ENCODE measurements around the gene METTL8. TPM values are rescaled to one million over a fixed set of nuclear protein-coding genes. Genes with fewer than 3 reads are reported as not detected.

METTL8 gene
- total RNA-seq, 1 donor from 2014 or later, result 33.7 TPM

DNA sequence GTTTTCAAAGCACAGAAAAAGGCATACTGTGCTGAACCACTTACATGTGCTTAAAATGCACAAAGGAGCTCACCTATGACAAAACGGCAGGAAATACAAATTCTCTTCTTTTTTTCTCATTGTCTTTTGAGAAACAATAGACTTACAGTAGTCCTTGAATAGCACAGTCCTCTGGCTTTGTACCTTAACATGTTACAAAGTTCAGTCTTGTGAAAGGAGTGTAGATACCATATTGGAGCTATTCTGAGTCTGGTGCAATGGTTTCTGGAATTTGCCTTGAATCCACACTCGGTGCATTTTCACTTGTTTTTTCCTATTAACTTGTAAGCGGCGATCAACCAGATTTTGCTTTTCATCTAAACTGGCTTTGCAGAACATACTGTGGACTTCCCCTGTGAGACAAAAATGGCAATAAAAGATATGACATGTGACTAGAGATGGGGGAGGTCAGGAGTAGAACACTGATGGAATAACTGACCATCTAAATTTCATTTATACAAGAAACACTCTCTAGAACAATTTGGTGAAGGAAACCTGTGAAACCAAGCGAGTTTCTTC, 109.7 kb downstream of the METTL8 start:
- peaks cover 3% of the 10 kb centered on the region for H3K36me3 ChIP-seq (ENCODE audit: control insufficient read depth, insufficient read depth, low read length)
- DNase-seq (ENCODE audit: low read depth) (no peak), FAIRE-seq (no peak)
- TF ChIP-seq, protein P1, sequence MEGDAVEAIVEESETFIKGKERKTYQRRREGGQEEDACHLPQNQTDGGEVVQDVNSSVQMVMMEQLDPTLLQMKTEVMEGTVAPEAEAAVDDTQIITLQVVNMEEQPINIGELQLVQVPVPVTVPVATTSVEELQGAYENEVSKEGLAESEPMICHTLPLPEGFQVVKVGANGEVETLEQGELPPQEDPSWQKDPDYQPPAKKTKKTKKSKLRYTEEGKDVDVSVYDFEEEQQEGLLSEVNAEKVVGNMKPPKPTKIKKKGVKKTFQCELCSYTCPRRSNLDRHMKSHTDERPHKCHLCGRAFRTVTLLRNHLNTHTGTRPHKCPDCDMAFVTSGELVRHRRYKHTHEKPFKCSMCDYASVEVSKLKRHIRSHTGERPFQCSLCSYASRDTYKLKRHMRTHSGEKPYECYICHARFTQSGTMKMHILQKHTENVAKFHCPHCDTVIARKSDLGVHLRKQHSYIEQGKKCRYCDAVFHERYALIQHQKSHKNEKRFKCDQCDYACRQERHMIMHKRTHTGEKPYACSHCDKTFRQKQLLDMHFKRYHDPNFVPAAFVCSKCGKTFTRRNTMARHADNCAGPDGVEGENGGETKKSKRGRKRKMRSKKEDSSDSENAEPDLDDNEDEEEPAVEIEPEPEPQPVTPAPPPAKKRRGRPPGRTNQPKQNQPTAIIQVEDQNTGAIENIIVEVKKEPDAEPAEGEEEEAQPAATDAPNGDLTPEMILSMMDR (IDR thresholded peaks at IDR 0.05; ENCODE audit: insufficient read depth, low read length, severe bottlenecking), result no peak
- H3K4me3 ChIP-seq (ENCODE audit: low read depth, low read length), result no peak overlapping the region
- no peaks in the 10 kb centered on the region for H3K27me3 ChIP-seq (ENCODE audit: control insufficient read depth, insufficient read depth, low read length)

- Histone ChIP-seq H3K27me3 (ENCODE audit: control insufficient read depth, insufficient read depth, low read length) (no peaks in the 10 kb centered on the region), H3K4me3 (ENCODE audit: low read depth, low read length) (no peak overlapping the region), H3K36me3 (ENCODE audit: control insufficient read depth, insufficient read depth, low read length) (peaks cover 3% of the 10 kb centered on the region)
- TF ChIP-seq, protein P1 (IDR thresholded peaks at IDR 0.05; ENCODE audit: insufficient read depth, low read length, severe bottlenecking), result no peak
- FAIRE-seq (no peak), DNase-seq (ENCODE audit: low read depth) (no peak)
Observed at GRCh38 chr2:171322928-171323327, 110.9 kb downstream of the METTL8 start.

DNA sequence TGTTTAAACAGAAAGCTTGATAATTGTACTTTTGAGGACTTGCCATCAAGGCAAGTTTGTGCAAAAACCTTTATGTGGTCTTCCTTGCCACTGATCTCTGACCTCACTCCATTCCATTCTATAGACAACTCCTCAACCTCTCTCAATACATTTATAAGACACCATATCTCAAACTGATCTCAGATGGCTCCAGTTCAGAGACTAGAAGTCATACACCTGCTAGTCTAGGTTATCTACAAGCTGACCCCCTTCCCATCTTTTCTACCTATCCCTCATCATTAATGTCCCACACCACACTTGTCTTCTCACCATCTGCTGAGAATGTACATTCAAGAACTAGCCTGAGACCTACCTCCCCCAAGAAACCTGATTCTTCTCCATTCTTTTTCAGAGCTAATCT, 113.1 kb downstream of the METTL8 start:
- no peaks in the 10 kb centered on the region for H3K27me3 ChIP-seq (ENCODE audit: control insufficient read depth, insufficient read depth, low read length)
- H3K4me3 ChIP-seq (ENCODE audit: low read depth, low read length), result no peak overlapping the region
- TF ChIP-seq, protein P1 (IDR thresholded peaks at IDR 0.05; ENCODE audit: insufficient read depth, low read length, severe bottlenecking), result no peak
- peaks cover 3% of the 10 kb centered on the region for H3K36me3 ChIP-seq (ENCODE audit: control insufficient read depth, insufficient read depth, low read length)
- no peak for DNase-seq (ENCODE audit: low read depth)
- no peak for FAIRE-seq

DNA sequence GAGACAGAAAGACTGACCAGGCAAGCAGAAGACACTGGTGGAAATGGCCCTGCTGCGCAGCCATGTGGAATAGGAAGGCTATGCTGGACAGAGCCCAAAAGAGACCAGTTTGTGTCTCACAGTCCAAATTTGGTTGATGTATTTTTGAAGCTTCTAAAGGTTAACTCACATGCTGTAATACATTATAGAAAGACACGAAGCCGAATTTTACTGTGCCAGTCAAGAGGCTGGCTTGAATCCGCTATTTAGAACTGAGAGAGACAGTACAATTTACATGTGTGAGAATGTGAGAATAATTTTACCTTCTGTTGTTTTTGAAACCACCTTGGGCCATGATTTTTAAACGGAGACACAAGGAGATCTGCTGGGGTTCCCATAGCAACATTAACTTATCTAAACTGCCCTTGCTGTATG, 113.6 kb downstream of the METTL8 start:
- no peak for FAIRE-seq
- DNase-seq (ENCODE audit: low read depth), result no peak
- H3K4me3 ChIP-seq (ENCODE audit: low read depth, low read length), result no peak overlapping the region
- TF ChIP-seq, protein P1 (IDR thresholded peaks at IDR 0.05; ENCODE audit: insufficient read depth, low read length, severe bottlenecking), result no peak
- peaks cover 3% of the 10 kb centered on the region for H3K36me3 ChIP-seq (ENCODE audit: control insufficient read depth, insufficient read depth, low read length)
- no peaks in the 10 kb centered on the region for H3K27me3 ChIP-seq (ENCODE audit: control insufficient read depth, insufficient read depth, low read length)

- no peak for FAIRE-seq
- H3K4me3 ChIP-seq (ENCODE audit: low read depth, low read length), result no peak overlapping the region
- no peaks in the 10 kb centered on the region for H3K27me3 ChIP-seq (ENCODE audit: control insufficient read depth, insufficient read depth, low read length)
- TF ChIP-seq, protein P1 (IDR thresholded peaks at IDR 0.05; ENCODE audit: insufficient read depth, low read length, severe bottlenecking), result no peak
- DNase-seq (ENCODE audit: low read depth), result peak; percentile 47
- H3K36me3 ChIP-seq (ENCODE audit: control insufficient read depth, insufficient read depth, low read length), result peaks cover 1% of the 10 kb centered on the region
Observed at GRCh38 chr2:171319164-171319810, 114.5 kb downstream of the METTL8 start.

Measured in bronchial epithelial cell (primary cell).